ENCODE data around the gene CEL.
"Not testable (repeated sequence)": the region's sequence is repeated elsewhere in the genome, so short reads cannot be mapped to it uniquely, and the experiment has no call there.

Gene CEL

GRCh38 chr9:133061764-133062145, at the start of gene CEL:
Gene CEL, plus strand, starts transcription at chr9:133061981. Its CDS starts 22 bp downstream, at chr9:133062003.
- not testable (repeated sequence) for ATAC-seq

DNA sequence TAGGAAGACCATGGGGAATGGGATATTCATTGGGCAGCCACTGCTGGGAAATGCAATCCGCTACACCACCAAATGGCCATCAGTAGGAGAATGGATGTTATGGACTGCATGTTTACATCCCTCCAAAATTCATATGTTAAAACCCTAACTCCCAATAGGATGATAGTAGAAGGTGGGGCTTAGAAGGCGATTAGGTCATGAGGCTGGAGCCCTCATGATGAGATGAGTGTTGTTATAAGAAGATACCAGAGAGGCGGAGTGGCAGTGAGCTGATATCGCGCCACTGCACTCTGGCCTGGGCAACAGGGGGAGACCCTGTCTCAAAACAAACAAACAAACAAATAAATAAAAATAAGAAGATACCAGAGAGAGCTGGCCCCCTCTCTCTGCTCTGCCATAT, 47.1 kb upstream of the CEL start:
- ATAC-seq: no peak

GRCh38 chr9:133023117-133023890, 38.5 kb upstream of the CEL start:
- ATAC-seq: peak in 1 of 2 donors; percentile 23

DNA sequence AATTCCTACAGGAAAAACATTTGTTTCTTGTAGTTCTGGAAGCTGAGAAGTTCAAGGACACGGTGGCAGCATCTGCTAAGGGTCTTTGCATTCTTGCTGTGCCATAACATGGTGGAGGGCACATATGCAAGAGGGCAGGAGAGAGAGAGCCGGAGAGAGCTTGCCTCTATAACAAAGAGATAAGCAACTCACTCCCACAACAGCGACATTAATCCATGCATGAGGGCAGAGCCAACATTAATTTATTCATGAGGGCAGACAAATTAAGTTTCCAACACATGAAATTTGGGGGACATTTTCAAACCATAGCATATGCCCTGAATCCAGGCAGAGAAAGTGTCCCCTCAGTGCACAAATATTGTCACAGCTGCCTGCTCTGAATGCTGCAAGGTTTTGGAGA, 35.4 kb upstream of the CEL start:
- no peak for ATAC-seq

DNA sequence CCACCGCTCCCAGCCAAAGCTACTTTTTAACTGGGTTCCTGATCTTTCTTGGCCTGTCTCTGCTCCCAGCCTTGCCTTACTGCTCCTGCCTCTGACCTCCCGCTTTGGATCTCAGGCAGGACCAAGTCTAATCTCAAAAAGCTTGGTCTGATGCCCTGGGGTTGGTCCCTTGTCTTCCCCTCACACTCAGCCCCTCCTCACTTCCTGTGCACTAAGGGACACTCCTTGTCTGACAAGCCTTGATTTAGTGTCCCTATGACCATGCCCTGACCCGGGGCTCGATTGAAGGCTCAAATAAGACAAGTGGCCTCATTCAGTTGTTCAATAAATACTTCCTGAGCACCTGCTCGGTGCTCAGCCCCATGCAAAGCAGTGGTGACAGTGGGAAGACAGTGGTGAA, 34.6 kb upstream of the CEL start:
- ATAC-seq: no peak

GRCh38 chr9:133028221-133028620, 33.6 kb upstream of the CEL start:
- ATAC-seq: no peak

- peak; percentile 1 for ATAC-seq
Observed at GRCh38 chr9:133029994-133030316, 31.8 kb upstream of the CEL start.

GRCh38 chr9:133030317-133031129, 31.3 kb upstream of the CEL start, which contains the start of gene GTF3C5:
Gene GTF3C5, plus strand, starts transcription at chr9:133030997. Its CDS starts 15 bp downstream, at chr9:133031012.
- peak; percentile 96 to 97 for ATAC-seq

- ATAC-seq: no peak
Observed at GRCh38 chr9:133031130-133031422, 30.7 kb upstream of the CEL start.

DNA sequence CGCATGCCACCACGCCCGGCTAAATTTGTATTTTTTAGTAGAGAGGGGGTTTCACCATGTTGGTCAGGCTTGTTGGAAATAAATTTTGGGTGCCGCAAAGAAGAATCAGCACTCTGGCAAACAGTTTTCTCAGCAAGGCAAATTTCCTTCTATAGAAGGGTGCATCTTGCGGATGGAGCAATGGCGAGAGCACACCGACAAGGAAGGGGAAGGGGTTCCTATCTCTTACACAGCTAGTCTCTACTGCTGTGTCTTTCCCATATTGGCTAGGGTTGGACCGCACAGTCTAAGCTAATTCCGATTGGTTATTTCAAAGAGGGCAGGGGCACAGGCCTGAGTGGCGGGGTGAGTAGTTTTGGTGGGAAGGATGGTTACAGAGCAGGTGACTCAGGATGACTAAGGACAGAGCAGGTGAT, 30.3 kb upstream of the CEL start:
- ATAC-seq: no peak

DNA sequence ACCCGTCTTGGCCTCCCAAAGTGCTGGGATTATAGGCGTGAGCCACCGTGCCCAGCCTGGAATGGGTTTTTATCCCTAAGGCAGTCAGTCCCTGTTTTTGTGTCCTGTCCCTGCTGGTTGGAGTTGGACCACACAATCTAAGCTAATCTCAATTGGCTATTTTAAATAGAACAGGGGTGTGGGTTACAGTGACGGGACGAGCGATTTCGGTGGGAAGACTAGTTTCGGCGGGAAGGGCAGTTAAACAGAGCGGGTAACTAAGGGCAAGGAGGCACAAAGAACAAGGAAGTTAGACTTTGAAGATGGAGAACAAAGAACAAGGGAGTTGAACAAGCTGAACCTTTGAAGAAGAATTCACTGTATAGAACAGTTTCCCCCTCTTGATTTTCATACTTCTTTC, 29.6 kb upstream of the CEL start:
- ATAC-seq: no peak

- no peak for ATAC-seq
Observed at GRCh38 chr9:133035669-133036068, 26.1 kb upstream of the CEL start.

GRCh38 chr9:133037775-133038515, 23.8 kb upstream of the CEL start:
- no peak for ATAC-seq

- not testable (repeated sequence) for ATAC-seq
Observed at GRCh38 chr9:133040892-133041479, 20.8 kb upstream of the CEL start.

- ATAC-seq: no peak
Observed at GRCh38 chr9:133041958-133042357, 19.8 kb upstream of the CEL start.

GRCh38 chr9:133042676-133043075, 19.1 kb upstream of the CEL start:
- no peak for ATAC-seq

DNA sequence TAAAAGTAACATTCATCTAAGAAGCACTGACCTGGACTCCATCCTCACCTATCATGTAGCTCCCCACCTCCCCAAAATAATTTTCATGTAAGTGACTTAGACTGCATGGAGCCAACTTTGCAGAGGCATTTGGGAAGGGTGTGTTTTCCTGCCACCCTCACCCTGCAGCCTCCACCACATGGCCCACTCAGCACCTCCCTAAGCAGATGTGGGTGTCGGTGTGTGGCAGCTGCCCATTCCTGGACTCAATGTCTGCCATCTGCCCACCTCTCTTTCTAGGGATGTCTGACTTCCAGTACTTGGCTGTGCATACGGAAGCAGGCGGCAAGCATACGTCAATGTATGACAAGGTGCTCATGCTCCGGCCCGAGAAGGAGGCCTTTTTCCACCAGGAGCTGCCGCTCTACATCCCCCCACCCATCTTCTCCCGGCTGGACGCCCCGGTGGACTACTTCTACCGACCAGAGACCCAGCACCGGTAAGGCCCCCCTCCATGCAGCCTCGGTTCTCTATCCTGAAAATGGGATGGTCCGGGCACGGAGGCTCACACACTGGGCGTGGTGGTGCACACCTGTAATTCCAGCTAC, 18.2 kb upstream of the CEL start:
- ATAC-seq: no peak

GRCh38 chr9:133044125-133044524, 17.7 kb upstream of the CEL start:
- no peak for ATAC-seq

GRCh38 chr9:133044661-133045060, 17.1 kb upstream of the CEL start:
- ATAC-seq: no peak

GRCh38 chr9:133045132-133045531, 16.6 kb upstream of the CEL start:
- no peak for ATAC-seq

GRCh38 chr9:133046196-133046899, 15.4 kb upstream of the CEL start:
- ATAC-seq: no peak

GRCh38 chr9:133046900-133047295, 14.9 kb upstream of the CEL start:
- ATAC-seq: no peak
